ENCODE data around the gene RAF1.
"Not testable (repeated sequence)": the region's sequence is repeated elsewhere in the genome, so short reads cannot be mapped to it uniquely, and the experiment has no call there.

The RAF1 gene

GRCh38 chr3:12675115-12675810, 11.3 kb upstream of the RAF1 start:
- DNase-seq = no peak

GRCh38 chr3:12673956-12674736, 10.2 kb upstream of the RAF1 start:
- not testable (repeated sequence) for DNase-seq

GRCh38 chr3:12671120-12671450, 7.2 kb upstream of the RAF1 start:
- DNase-seq = no peak

GRCh38 chr3:12670365-12671119, 6.6 kb upstream of the RAF1 start:
- no peak for DNase-seq

- no peak for DNase-seq
Measured at GRCh38 chr3:12663401-12663935, 449 bp downstream of the RAF1 start.

- DNase-seq = no peak
Measured at GRCh38 chr3:12662593-12663400, 1.1 kb downstream of the RAF1 start.

- no peak for DNase-seq
Measured at GRCh38 chr3:12661926-12662592, 1.9 kb downstream of the RAF1 start.

GRCh38 chr3:12661375-12661774, 2.5 kb downstream of the RAF1 start:
- DNase-seq = not testable (repeated sequence)

GRCh38 chr3:12660196-12660595, 3.7 kb downstream of the RAF1 start:
- no peak for DNase-seq

- no peak for DNase-seq
Measured at GRCh38 chr3:12659316-12660015, 4.5 kb downstream of the RAF1 start.

GRCh38 chr3:12658593-12659058, 5.3 kb downstream of the RAF1 start:
- no peak for DNase-seq

GRCh38 chr3:12656850-12657249, 7.1 kb downstream of the RAF1 start:
- no peak for DNase-seq

- DNase-seq = no peak
Measured at GRCh38 chr3:12656193-12656592, 7.7 kb downstream of the RAF1 start.

GRCh38 chr3:12655701-12656100, 8.2 kb downstream of the RAF1 start:
- DNase-seq = no peak

GRCh38 chr3:12653747-12654146, 10.2 kb downstream of the RAF1 start:
- no peak for DNase-seq

GRCh38 chr3:12648384-12648959, 15.4 kb downstream of the RAF1 start:
- no peak for DNase-seq

GRCh38 chr3:12644331-12644937, 19.5 kb downstream of the RAF1 start:
- no peak for DNase-seq

GRCh38 chr3:12643724-12644123, 20.2 kb downstream of the RAF1 start:
- no peak for DNase-seq

GRCh38 chr3:12643010-12643380, 20.9 kb downstream of the RAF1 start:
- no peak for DNase-seq

- not testable (repeated sequence) for DNase-seq
Measured at GRCh38 chr3:12640853-12641252, 23.1 kb downstream of the RAF1 start.

GRCh38 chr3:12638105-12638504, 25.8 kb downstream of the RAF1 start:
- DNase-seq = no peak

All from NCI-H1105 treated with DMSO at 0.1 percent for 48 hours (cell line).